ENCODE results near the gene SMC1A.

- TF ChIP-seq EZH2 (IDR thresholded peaks at IDR 0.05) (no peak), POLR2AphosphoS5 (IDR thresholded peaks at IDR 0.05; ENCODE audit: borderline replicate concordance, low read depth, low read length) (no peak), FOXP2 (optimal IDR thresholded peaks at IDR 0.05; ENCODE audit: control extremely low read depth, extremely low read length, insufficient read depth) (no peak)
Measured at GRCh38 chrX:53379008-53379710, 43.3 kb downstream of the SMC1A start.
